Mucosa of descending colon (tissue), 3 donors: ENCODE data around the gene IL10. TPM values are rescaled to one million over a fixed set of nuclear protein-coding genes. Genes with fewer than 3 reads are reported as not detected.
"Not testable (repeated sequence)": the region's sequence is repeated elsewhere in the genome, so short reads cannot be mapped to it uniquely, and the experiment has no call there.

Experiments
- ATAC-seq: fragments of 200-7000 bp; cut with Tn5 transposase; one replicate; pipeline ENCODE4 v1.9.1; 2020; ENCODE audit warnings: mild to moderate bottlenecking, moderate library complexity
- DNase-seq, 3 donors: peaks; one replicate each; pipeline ENCODE4 v3.0.0-alpha.2; 2020
- H3K36me3 ChIP-seq: fragments of 200-600 bp; one replicate; pipeline ENCODE4 v1.8.0; 2021; ENCODE audit warnings: low read depth, mild to moderate bottlenecking
- H3K4me1 ChIP-seq: fragments of 200-600 bp; one replicate; pipeline ENCODE4 v1.8.0; 2021; ENCODE audit warnings: low read depth, mild to moderate bottlenecking
- H3K4me3 ChIP-seq: fragments of 200-600 bp; one replicate; pipeline ENCODE4 v1.8.0; 2021; ENCODE audit warnings: mild to moderate bottlenecking
- H3K9me3 ChIP-seq: fragments of 200-600 bp; one replicate; pipeline ENCODE4 v1.8.0; 2021; ENCODE audit warnings: mild to moderate bottlenecking
- intact Hi-C, 2 donors: fragments of 100-400 bp; cut with DNase I in 1 of 2; cut with micrococcal nuclease in 1 of 2; formaldehyde crosslinking; loops; one replicate each; pipeline versions ENCODE4 v1.11.0 to v1.11.1; 2022; cut with DNase I, micrococcal nuclease
- total RNA-seq, 3 donors: library from RNA; stranded (reverse); fragmentation: NEBNext Ultra II Directional in 2 of 3; extraction: Animal tissue kit (Norgen Biotek cat#: 25700) in 2 of 3; gene quantifications; one replicate each; pipeline versions ENCODE4 v1.2.1 to v1.2.4, GENCODE V29; 2021 to 2023
- TF ChIP-seq, protein P1 (sequence below): fragments of 200-600 bp; IDR thresholded peaks from one replicate; pipeline ENCODE4 v1.8.0; 2022; ENCODE audit warnings: antibody characterized with exemption, mild to moderate bottlenecking
- donor health status: DM: no; HTN: no; CAD: no; lungs with moderate emphysema.
- donor health status: DM: no; HTN: no; CAD: no.
- donor health status: DM: no; HTN: yes; CAD: no.

Gene IL10
- total RNA-seq, 3 donors from 2014 or later = 1.0 to 2.9 (median 2.8) TPM

DNA sequence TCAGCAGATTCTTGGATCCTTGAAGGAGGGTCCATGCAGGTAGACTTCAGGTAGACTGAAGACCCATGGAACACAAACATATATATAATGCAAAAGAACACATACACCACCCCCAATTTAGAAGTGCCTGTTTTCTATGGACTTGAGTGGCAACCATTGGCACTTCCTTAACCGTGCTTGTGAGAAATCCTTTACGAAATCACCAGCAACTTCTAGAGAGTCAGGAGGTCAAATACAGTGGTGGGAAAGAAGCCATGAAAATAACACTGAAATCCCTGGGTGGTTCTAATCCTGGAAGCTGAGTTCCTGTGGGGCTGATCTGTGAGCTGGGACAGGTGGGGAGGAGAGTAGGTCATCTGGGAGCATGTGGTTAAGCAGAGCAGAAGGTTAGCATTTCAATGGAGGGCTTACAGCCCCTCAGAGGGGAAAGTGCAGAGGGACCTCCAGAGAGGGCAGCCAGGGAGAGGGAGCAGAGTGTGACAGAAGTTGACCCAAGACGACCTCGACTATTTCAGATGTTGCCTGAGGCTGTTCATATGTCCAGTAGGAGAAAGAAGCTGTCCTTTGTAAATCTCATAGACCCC, 13.0 kb upstream of the IL10 start:
- ATAC-seq (no peak), DNase-seq (no peak)
- TF ChIP-seq, protein P1, sequence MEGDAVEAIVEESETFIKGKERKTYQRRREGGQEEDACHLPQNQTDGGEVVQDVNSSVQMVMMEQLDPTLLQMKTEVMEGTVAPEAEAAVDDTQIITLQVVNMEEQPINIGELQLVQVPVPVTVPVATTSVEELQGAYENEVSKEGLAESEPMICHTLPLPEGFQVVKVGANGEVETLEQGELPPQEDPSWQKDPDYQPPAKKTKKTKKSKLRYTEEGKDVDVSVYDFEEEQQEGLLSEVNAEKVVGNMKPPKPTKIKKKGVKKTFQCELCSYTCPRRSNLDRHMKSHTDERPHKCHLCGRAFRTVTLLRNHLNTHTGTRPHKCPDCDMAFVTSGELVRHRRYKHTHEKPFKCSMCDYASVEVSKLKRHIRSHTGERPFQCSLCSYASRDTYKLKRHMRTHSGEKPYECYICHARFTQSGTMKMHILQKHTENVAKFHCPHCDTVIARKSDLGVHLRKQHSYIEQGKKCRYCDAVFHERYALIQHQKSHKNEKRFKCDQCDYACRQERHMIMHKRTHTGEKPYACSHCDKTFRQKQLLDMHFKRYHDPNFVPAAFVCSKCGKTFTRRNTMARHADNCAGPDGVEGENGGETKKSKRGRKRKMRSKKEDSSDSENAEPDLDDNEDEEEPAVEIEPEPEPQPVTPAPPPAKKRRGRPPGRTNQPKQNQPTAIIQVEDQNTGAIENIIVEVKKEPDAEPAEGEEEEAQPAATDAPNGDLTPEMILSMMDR = no peak
- Histone ChIP-seq H3K4me1 (no peaks in the 10 kb centered on the region), H3K36me3 (no peaks in the 10 kb centered on the region), H3K9me3 (no peaks in the 10 kb centered on the region), H3K4me3 (no peak overlapping the region)
- intact Hi-C loops = no loop called here

DNA sequence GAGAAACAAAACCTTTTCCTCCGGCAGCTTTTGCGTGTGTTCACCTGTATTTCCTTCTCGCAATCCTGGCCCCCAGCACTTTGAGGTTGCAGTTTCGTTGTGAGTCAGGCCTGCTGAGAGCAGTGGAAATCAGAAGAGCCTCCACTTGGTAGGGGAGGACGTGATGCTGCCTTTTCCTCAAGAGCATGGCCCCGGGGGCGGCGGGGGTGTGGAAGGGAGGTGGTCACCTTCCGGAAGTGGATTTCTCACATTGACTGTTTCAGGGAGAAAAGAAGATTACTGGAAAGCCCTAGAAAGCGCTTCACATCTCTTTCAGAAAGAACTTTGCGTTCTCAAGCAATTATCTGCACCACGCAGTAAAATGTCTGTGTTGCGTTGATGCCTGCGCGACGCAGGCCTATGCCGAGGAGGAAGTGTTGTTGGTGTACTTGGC, 12.2 kb upstream of the IL10 start:
- intact Hi-C loops = no loop called here
- DNase-seq (peak; percentile 29 to 74 (median 44)), ATAC-seq (peak; percentile 78)
- Histone ChIP-seq H3K9me3 (no peaks in the 10 kb centered on the region), H3K4me1 (no peaks in the 10 kb centered on the region), H3K4me3 (no peak overlapping the region), H3K36me3 (no peaks in the 10 kb centered on the region)
- TF ChIP-seq, protein P1 = no peak

DNA sequence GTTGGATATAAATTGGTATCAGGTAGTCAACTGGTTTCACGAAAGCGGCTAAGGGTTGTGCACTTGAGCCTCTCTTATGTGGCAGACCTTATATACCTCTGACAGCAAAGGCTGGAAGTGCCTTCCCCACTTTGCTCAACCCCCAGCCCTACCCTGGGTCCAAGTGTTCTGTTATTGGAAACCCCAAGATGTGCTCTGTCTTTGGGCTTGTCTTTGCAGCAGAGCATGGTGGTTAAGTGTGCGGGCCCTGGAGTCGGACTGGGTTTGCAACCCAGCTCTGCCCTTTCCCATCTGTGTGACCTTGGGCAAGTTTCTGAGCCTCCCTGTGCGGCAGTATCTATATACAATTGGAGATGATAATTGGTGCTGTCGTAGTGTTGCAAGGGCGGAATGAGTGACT, 11.2 kb upstream of the IL10 start:
- intact Hi-C loops = no loop called here
- DNase-seq = no peak
- Histone ChIP-seq H3K9me3 (no peaks in the 10 kb centered on the region), H3K36me3 (no peaks in the 10 kb centered on the region), H3K4me1 (no peaks in the 10 kb centered on the region), H3K4me3 (no peak overlapping the region)
- ATAC-seq = no peak
- TF ChIP-seq, protein P1 = no peak

DNA sequence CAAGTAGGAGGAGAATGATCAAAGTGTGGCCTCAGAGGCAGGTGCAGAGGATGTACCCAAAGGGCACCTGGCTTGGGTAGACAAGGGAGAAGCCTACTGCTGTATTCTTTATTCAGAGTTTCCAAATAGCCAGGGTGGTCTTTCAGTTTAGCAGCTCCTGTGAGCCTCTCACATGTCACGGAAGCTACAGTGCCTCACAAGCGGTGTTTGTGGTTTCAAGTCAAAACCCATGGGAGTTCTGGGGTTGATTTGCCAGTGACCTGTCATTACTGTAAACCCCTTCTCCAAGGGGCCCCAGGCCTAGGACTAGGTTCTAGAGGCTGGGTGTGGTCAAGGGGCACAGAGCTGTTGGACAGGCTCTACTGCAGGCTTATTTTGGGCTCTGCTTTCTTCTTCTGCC, 10.2 kb upstream of the IL10 start:
- Histone ChIP-seq H3K9me3 (no peaks in the 10 kb centered on the region), H3K4me1 (no peaks in the 10 kb centered on the region), H3K4me3 (no peak overlapping the region), H3K36me3 (no peaks in the 10 kb centered on the region)
- TF ChIP-seq, protein P1 = no peak
- ATAC-seq (no peak), DNase-seq (no peak)
- intact Hi-C loops = no loop called here

DNA sequence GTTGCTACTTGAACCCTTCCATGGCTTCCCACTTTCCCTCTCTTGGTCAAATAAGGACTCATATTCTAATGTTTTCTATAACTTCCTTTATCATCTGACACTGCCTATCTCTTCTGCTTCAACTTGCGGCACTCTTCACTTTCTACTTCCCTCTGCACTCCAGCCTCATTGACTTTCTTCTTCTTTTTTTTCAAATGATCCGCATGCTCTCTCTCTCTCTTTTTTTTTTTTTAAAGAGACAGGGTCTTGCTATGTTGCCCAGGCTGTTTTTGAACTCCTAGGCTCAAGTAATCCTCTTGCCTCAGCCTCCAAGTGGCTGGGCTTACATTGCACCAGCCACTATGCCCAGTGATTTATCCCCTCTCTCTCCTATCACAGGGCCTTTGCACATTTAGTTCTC, 7.3 kb upstream of the IL10 start:
- TF ChIP-seq, protein P1 = no peak
- ATAC-seq = no peak
- intact Hi-C loops = no loop called here
- H3K36me3 ChIP-seq = no peaks in the 10 kb centered on the region
- H3K4me3 ChIP-seq = no peak overlapping the region
- no peaks in the 10 kb centered on the region for H3K9me3 ChIP-seq
- no peaks in the 10 kb centered on the region for H3K4me1 ChIP-seq
- no peak for DNase-seq

DNA sequence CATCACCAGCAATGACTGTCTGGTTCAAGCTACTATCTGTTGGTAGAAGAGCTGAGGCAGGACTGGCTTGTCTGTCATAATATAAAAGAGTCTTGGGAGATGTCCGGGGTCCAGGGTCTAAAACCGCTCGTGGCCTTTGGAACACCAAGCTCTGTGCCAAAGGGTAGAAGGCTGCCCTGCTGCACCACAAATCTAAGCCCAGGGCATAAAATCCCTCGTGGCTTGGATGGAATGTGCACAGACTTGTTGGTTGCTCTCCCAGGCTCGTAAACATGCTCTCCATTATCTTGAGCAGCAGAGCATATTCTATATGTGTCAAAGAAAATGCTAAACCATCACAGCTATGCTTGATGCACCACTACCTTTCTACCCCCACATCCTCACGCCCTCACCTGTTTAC, 6.6 kb upstream of the IL10 start:
- H3K4me3 ChIP-seq, ATAC-seq, H3K36me3 ChIP-seq, H3K4me1 ChIP-seq, DNase-seq, H3K9me3 ChIP-seq, intact Hi-C loops: not testable (repeated sequence)
